A673 (cell line): ENCODE results near the gene ASCL4. TPM values are rescaled to one million over a fixed set of nuclear protein-coding genes. Genes with fewer than 3 reads are reported as not detected.

Source experiments
- BruUV-seq: library from RNA; stranded (reverse); fragments of 400-500 nt; replicated peaks from 2 replicates; lab custom pipeline; 2021; lab: Mats Ljungman, UMichigan
- CTCF ChIA-PET: fragments of 300-600 bp; sonication (Branson Sonifier 250); formaldehyde crosslinking; loops from one replicate; lab custom pipeline; 2022; ENCODE audit warnings: antibody characterized with exemption; lab: Charles Lee
- POLR2A ChIA-PET: fragments of 300-600 bp; sonication (Branson Sonifier 250); formaldehyde crosslinking; loops from one replicate; lab custom pipeline; 2022; ENCODE audit warnings: antibody characterized with exemption; ENCODE audit not compliant: low non-redundant PET; lab: Charles Lee
- DNase-seq: peaks from one replicate; pipeline ENCODE4 v3.0.0-alpha.2; 2015; ENCODE audit warnings: low spot score
- H3K27ac ChIP-seq: fragments of 200-600 bp; sonication (generic); 2 replicates; pipeline ENCODE4 v1.5.1; 2016; ENCODE audit warnings: mixed run types, low read depth, mild to moderate bottlenecking, mixed read lengths, antibody characterized with exemption, low read length; ENCODE audit not compliant: poor library complexity, severe bottlenecking
- H3K27me3 ChIP-seq: fragments of 200-600 bp; sonication (generic); replicated peaks from 2 replicates; pipeline ENCODE4 v1.6.1; 2017; ENCODE audit warnings: mixed run types, low read depth, mild to moderate bottlenecking, mixed read lengths, antibody characterized with exemption, low read length; ENCODE audit not compliant: insufficient read depth, poor library complexity
- H3K36me3 ChIP-seq: fragments of 200-600 bp; sonication (generic); 2 replicates; pipeline ENCODE4 v1.6.1; 2016; ENCODE audit warnings: mixed run types, mild to moderate bottlenecking, mixed read lengths, antibody characterized with exemption, low read length; ENCODE audit not compliant: insufficient read depth, poor library complexity, severe bottlenecking
- H3K4me1 ChIP-seq: fragments of 200-600 bp; sonication (generic); 2 replicates; pipeline ENCODE4 v1.6.1; 2017; ENCODE audit warnings: mixed run types, mild to moderate bottlenecking, mixed read lengths, antibody characterized with exemption, low read length; ENCODE audit not compliant: insufficient read depth, poor library complexity, severe bottlenecking
- H3K4me3 ChIP-seq: fragments of 200-600 bp; sonication (generic); 2 replicates; pipeline ENCODE4 v1.5.1; 2016; ENCODE audit warnings: low read depth, mixed run types, mild to moderate bottlenecking, mixed read lengths, low read length; ENCODE audit not compliant: poor library complexity, severe bottlenecking
- H3K9me3 ChIP-seq: fragments of 200-600 bp; sonication (generic); 2 replicates; pipeline ENCODE4 v1.6.1; 2016; ENCODE audit warnings: mixed run types, low read depth, mild to moderate bottlenecking, mixed read lengths, antibody characterized with exemption, low read length; ENCODE audit not compliant: poor library complexity, severe bottlenecking
- CTCF ChIP-seq: fragments of 300-800, 200-600 bp; sonication (generic); conservative IDR thresholded peaks from 2 replicates; pipeline ENCODE4 v1.5.1; 2017; ENCODE audit warnings: low read depth, mild to moderate bottlenecking, antibody characterized with exemption, low read length, moderate library complexity, mixed read lengths
- EZH2 ChIP-seq: fragments of 200-600 bp; sonication (generic); IDR thresholded peaks from 2 replicates; pipeline ENCODE4 v1.6.1; 2017; ENCODE audit warnings: borderline replicate concordance, low read depth, mild to moderate bottlenecking, mixed read lengths, antibody characterized with exemption, low read length; ENCODE audit not compliant: poor library complexity, severe bottlenecking
- intact Hi-C: fragments of 100-400 bp; cut with micrococcal nuclease; formaldehyde crosslinking; loops from one replicate; pipeline ENCODE4 v1.10.0; 2022; ENCODE audit not compliant: unreplicated experiment
- total RNA-seq: library from RNA; stranded (reverse); gene quantifications from 2 replicates; pipeline ENCODE4 v1.2.3, GENCODE V29; 2021

ASCL4 gene
- total RNA-seq, 1 experiment from 2014 or later = not detected

GRCh38 chr12:107807471-107808150 is 33.1 kb downstream of the ASCL4 start:
- Histone ChIP-seq H3K36me3 (no peaks in the 10 kb centered on the region), H3K4me3 (no peak overlapping the region), H3K9me3 (no peaks in the 10 kb centered on the region), H3K27ac (no peak overlapping the region), H3K27me3 (peaks cover 15% of the 10 kb centered on the region), H3K4me1 (no peaks in the 10 kb centered on the region)
- TF ChIP-seq CTCF = no peak
- no peak for TF ChIP-seq EZH2
- ChIA-PET CTCF (no interaction called here), POLR2A (no interaction called here)
- intact Hi-C loops = no loop called here
- no TSS peak for BruUV-seq
- DNase-seq = no peak

GRCh38 chr12:107817250-107817649 is 42.7 kb downstream of the ASCL4 start:
- Histone ChIP-seq H3K4me1 (no peaks in the 10 kb centered on the region), H3K36me3 (no peaks in the 10 kb centered on the region), H3K27ac (no peak overlapping the region), H3K9me3 (no peaks in the 10 kb centered on the region), H3K27me3 (peaks cover 19% of the 10 kb centered on the region), H3K4me3 (no peak overlapping the region)
- BruUV-seq = no TSS peak
- POLR2A ChIA-PET = no interaction called here
- no peak for DNase-seq
- TF ChIP-seq EZH2 (no peak), CTCF (no peak)
- intact Hi-C loops = no loop called here
- CTCF ChIA-PET = no interaction called here

GRCh38 chr12:107818984-107819383 is 44.5 kb downstream of the ASCL4 start:
- TF ChIP-seq CTCF = no peak
- no peak for TF ChIP-seq EZH2
- Histone ChIP-seq H3K27me3 (peaks cover 24% of the 10 kb centered on the region), H3K27ac (no peak overlapping the region), H3K4me1 (no peaks in the 10 kb centered on the region), H3K4me3 (no peak overlapping the region), H3K36me3 (no peaks in the 10 kb centered on the region), H3K9me3 (no peaks in the 10 kb centered on the region)
- ChIA-PET POLR2A (no interaction called here), CTCF (interaction anchor here (0.5 kb wide), 1 partner anchor 61 kb away, joined by 3 read pairs; no protein-coding TSS in a partner anchor)
- BruUV-seq = no TSS peak
- DNase-seq = peak; percentile 36
- intact Hi-C loops = no loop called here
